ENCODE data around the gene ZBTB2.

DNA sequence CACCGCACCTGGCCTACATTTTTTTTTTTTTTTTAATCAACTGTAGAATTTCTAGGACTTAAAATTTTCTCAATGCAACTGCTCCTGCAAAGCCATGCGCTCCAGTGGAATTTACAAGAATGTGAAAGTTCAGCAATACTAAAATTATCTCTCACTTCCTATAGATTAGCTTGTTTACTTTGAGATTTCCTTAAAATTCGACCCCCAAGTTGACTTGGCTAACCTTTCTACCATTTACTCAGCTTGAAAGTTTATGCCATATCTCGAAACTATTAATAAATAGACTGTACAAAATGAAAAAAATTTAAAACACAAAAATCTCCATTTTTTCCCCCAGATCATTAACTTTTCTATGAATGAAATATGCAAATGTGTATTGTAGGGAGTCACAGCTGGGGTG is 64.3 kb downstream of the ZBTB2 start:
- TF ChIP-seq POLR2A (IDR thresholded peaks at IDR 0.05) = no peak
- no peak for TF ChIP-seq CTCF (IDR thresholded peaks at IDR 0.05)
- TF ChIP-seq POLR2AphosphoS5 (IDR thresholded peaks at IDR 0.05) = no peak
- TF ChIP-seq EP300 (IDR thresholded peaks at IDR 0.05; ENCODE audit: low read depth) = no peak

Data from transverse colon (tissue), 4 donors.